PC-9 (cell line): ENCODE data around the gene ELOVL7. TPM values are rescaled to one million over a fixed set of nuclear protein-coding genes. Genes with fewer than 3 reads are reported as not detected.

ENCODE experiments used
- BruUV-seq: library from RNA; stranded (reverse); fragments of 400-500 nt; replicated peaks from 2 replicates; lab custom pipeline; 2021; lab: Mats Ljungman, UMichigan
- CTCF ChIA-PET: fragments of 300-600 bp; sonication (Branson Sonifier 250); formaldehyde crosslinking; loops from one replicate; lab custom pipeline; 2022; ENCODE audit warnings: antibody characterized with exemption; lab: Charles Lee
- POLR2A ChIA-PET: fragments of 300-600 bp; sonication (Branson Sonifier 250); formaldehyde crosslinking; loops from one replicate; lab custom pipeline; 2022; ENCODE audit warnings: antibody characterized with exemption; ENCODE audit not compliant: unreplicated experiment; lab: Charles Lee
- DNase-seq, 2 experiments: peaks; one replicate each; pipeline versions ENCODE4 v3.0.0 to v3.0.0-alpha.2; 2015 to 2022; ENCODE audit warnings: mixed read lengths in 1 of 2
- H2AFZ ChIP-seq: fragments of 200-600 bp; sonication (generic); 2 replicates; pipeline ENCODE4 v1.8.1; 2017; ENCODE audit warnings: antibody characterized with exemption
- H3F3A ChIP-seq: fragments of 200-600 bp; sonication (generic); 2 replicates; pipeline ENCODE4 v1.8.1; 2017; ENCODE audit warnings: antibody characterized with exemption, mild to moderate bottlenecking, low read depth; ENCODE audit not compliant: insufficient read depth
- H3K27ac ChIP-seq: fragments of 200-600 bp; sonication (generic); 2 replicates; pipeline ENCODE4 v1.6.1; 2016; ENCODE audit warnings: mixed run types
- H3K27me3 ChIP-seq: fragments of 200-600 bp; sonication (generic); 2 replicates; pipeline ENCODE4 v1.6.1; 2016; ENCODE audit warnings: low read depth, mixed run types; ENCODE audit not compliant: insufficient read depth
- H3K36me3 ChIP-seq: fragments of 200-600 bp; sonication (generic); 2 replicates; pipeline ENCODE4 v1.6.1; 2016; ENCODE audit warnings: low read depth, mixed run types
- H3K4me1 ChIP-seq: fragments of 200-600 bp; sonication (generic); replicated peaks from 2 replicates; pipeline ENCODE4 v1.6.1; 2016; ENCODE audit warnings: mixed run types; ENCODE audit not compliant: insufficient read depth
- H3K4me2 ChIP-seq: fragments of 200-600 bp; sonication (generic); 2 replicates; pipeline ENCODE4 v1.6.1; 2017; ENCODE audit warnings: mixed run types
- H3K4me3 ChIP-seq: fragments of 200-600 bp; sonication (generic); 2 replicates; pipeline ENCODE4 v1.6.1; 2016; ENCODE audit warnings: mixed run types
- H3K79me2 ChIP-seq: fragments of 200-600 bp; sonication (generic); 2 replicates; pipeline ENCODE4 v1.6.1; 2017; ENCODE audit warnings: low read depth, mixed run types
- H3K9me2 ChIP-seq: fragments of 200-600 bp; sonication (generic); 2 replicates; pipeline ENCODE4 v1.8.1; 2017; ENCODE audit warnings: mild to moderate bottlenecking; ENCODE audit not compliant: insufficient read depth
- H3K9me3 ChIP-seq: fragments of 200-600 bp; sonication (generic); 2 replicates; pipeline ENCODE4 v1.8.1; 2016; ENCODE audit warnings: low read depth; ENCODE audit not compliant: insufficient read depth
- H4K20me1 ChIP-seq: fragments of 200-600 bp; sonication (generic); 2 replicates; pipeline ENCODE4 v1.8.1; 2017; ENCODE audit not compliant: insufficient read depth
- EZH2 ChIP-seq: fragments of 200-600 bp; sonication (generic); IDR thresholded peaks from 2 replicates; pipeline ENCODE4 v1.8.0; 2017; ENCODE audit warnings: antibody characterized with exemption, low read depth
- intact Hi-C: fragments of 100-400 bp; cut with micrococcal nuclease; formaldehyde crosslinking; loops from one replicate; pipeline ENCODE4 v1.10.0; 2022; ENCODE audit not compliant: unreplicated experiment
- total RNA-seq: library from RNA; stranded (reverse); gene quantifications from 2 replicates; pipeline ENCODE4 v1.2.3, GENCODE V29; 2021
- TF ChIP-seq, protein P1 (sequence below): fragments of 200-600 bp; sonication (generic); conservative IDR thresholded peaks from 2 replicates; pipeline ENCODE4 v1.6.1; 2017; ENCODE audit warnings: mixed run types, antibody characterized with exemption, mild to moderate bottlenecking, moderate library complexity

The ELOVL7 gene
- total RNA-seq, 1 experiment from 2014 or later = 24.3 TPM

DNA sequence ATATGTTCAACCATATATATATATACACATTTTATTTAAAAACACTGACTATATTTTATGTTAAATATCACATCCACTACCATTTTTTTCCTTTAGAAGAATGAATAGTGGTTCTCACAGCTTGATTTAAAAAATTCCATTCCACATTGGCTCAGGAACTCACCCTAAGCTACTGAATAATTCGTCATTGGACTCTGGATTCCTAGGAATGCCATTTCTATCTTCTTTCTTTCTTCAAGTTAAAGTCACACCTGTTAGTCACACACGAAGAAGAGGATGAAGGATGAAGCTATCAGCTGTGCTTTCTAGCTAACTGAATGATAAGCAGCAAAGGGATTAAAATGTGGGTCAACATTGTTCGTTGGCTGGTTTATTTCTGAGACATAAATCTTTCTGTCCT is 7.9 kb downstream of the ELOVL7 start:
- no peak overlapping the region for H2AFZ ChIP-seq
- no peaks in the 10 kb centered on the region for H3F3A ChIP-seq
- H3K4me3 ChIP-seq = no peak overlapping the region
- ChIA-PET POLR2A (no interaction called here), CTCF (no interaction called here)
- H3K27ac ChIP-seq = no peak overlapping the region
- H3K4me1 ChIP-seq = no peaks in the 10 kb centered on the region
- no peaks in the 10 kb centered on the region for H3K27me3 ChIP-seq
- H3K36me3 ChIP-seq = no peaks in the 10 kb centered on the region
- no peaks in the 10 kb centered on the region for H3K79me2 ChIP-seq
- intact Hi-C loops = no loop called here
- BruUV-seq = no TSS peak
- TF ChIP-seq EZH2 = no peak
- TF ChIP-seq, protein P1, sequence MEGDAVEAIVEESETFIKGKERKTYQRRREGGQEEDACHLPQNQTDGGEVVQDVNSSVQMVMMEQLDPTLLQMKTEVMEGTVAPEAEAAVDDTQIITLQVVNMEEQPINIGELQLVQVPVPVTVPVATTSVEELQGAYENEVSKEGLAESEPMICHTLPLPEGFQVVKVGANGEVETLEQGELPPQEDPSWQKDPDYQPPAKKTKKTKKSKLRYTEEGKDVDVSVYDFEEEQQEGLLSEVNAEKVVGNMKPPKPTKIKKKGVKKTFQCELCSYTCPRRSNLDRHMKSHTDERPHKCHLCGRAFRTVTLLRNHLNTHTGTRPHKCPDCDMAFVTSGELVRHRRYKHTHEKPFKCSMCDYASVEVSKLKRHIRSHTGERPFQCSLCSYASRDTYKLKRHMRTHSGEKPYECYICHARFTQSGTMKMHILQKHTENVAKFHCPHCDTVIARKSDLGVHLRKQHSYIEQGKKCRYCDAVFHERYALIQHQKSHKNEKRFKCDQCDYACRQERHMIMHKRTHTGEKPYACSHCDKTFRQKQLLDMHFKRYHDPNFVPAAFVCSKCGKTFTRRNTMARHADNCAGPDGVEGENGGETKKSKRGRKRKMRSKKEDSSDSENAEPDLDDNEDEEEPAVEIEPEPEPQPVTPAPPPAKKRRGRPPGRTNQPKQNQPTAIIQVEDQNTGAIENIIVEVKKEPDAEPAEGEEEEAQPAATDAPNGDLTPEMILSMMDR = no peak
- DNase-seq = no peak
- H3K4me2 ChIP-seq = no peak overlapping the region
- no peaks in the 10 kb centered on the region for H3K9me2 ChIP-seq
- peaks cover 3% of the 10 kb centered on the region; the same call in 1 of the 2 replicates for H4K20me1 ChIP-seq
- no peaks in the 10 kb centered on the region for H3K9me3 ChIP-seq

DNA sequence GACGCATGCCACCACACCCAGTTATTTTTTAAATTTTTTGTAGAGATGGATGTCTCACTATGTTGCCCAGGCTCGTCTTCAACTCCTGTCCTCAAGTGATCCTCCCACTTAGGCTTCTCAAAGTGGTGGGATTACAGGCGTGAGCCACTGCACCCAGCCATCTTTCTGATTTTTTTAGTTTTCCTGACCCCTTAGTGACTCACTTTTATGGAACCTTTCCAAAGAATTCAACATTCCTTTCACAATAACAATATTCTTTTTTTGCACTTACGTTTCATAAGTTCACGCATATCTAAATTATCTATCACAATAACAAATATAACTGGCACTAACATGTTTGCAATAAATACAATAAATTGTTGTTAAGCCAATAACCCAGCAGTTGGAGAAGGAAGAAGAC is 8.5 kb downstream of the ELOVL7 start:
- peaks cover 3% of the 10 kb centered on the region; the same call in 1 of the 2 replicates for H4K20me1 ChIP-seq
- TF ChIP-seq, protein P1 = no peak
- TF ChIP-seq EZH2 = no peak
- intact Hi-C loops = no loop called here
- H3F3A ChIP-seq = no peaks in the 10 kb centered on the region
- no peak overlapping the region for H3K27ac ChIP-seq
- no peak overlapping the region for H2AFZ ChIP-seq
- no peaks in the 10 kb centered on the region for H3K27me3 ChIP-seq
- no peak overlapping the region for H3K4me3 ChIP-seq
- no peak overlapping the region for H3K4me2 ChIP-seq
- POLR2A ChIA-PET = interaction anchor here (0.6 kb wide), 1 partner anchor 476 kb away, joined by 5 read pairs; no protein-coding TSS in a partner anchor
- DNase-seq = no peak
- no peaks in the 10 kb centered on the region for H3K4me1 ChIP-seq
- H3K36me3 ChIP-seq = no peaks in the 10 kb centered on the region
- no peaks in the 10 kb centered on the region for H3K9me3 ChIP-seq
- BruUV-seq = no TSS peak
- no peaks in the 10 kb centered on the region for H3K9me2 ChIP-seq
- H3K79me2 ChIP-seq = no peaks in the 10 kb centered on the region
- CTCF ChIA-PET = interaction anchor here (0.6 kb wide), 1 partner anchor 166 kb away, joined by 4 read pairs; no protein-coding TSS in a partner anchor

GRCh38 chr5:60833520-60833919 is 10.5 kb downstream of the ELOVL7 start:
- H3K9me3 ChIP-seq = no peaks in the 10 kb centered on the region
- H3K9me2 ChIP-seq = no peaks in the 10 kb centered on the region
- BruUV-seq = no TSS peak
- 0 out of 2 replicates have a peak, but pooled peaks cover 3% of the 10 kb centered on the region for H3F3A ChIP-seq
- ChIA-PET CTCF (no interaction called here), POLR2A (no interaction called here)
- no peaks in the 10 kb centered on the region for H3K4me1 ChIP-seq
- H3K27me3 ChIP-seq = no peaks in the 10 kb centered on the region
- TF ChIP-seq, protein P1 = no peak
- TF ChIP-seq EZH2 = no peak
- H3K36me3 ChIP-seq = no peaks in the 10 kb centered on the region
- peaks cover 3% of the 10 kb centered on the region; the same call in 1 of the 2 replicates for H4K20me1 ChIP-seq
- DNase-seq = no peak
- intact Hi-C loops = no loop called here
- H3K4me3 ChIP-seq = no peak overlapping the region
- no peak overlapping the region for H2AFZ ChIP-seq
- no peak overlapping the region for H3K27ac ChIP-seq
- no peak overlapping the region for H3K4me2 ChIP-seq
- H3K79me2 ChIP-seq = no peaks in the 10 kb centered on the region
